Activated CD4-positive, alpha-beta memory T cell treated with anti-CD3 and anti-CD28 coated beads, Interleukin-2, amount 10 ng/mL, durations not matched to agents 7 days and 5 days (primary cell): ENCODE results near the gene EPB41L4B. TPM values are rescaled to one million over a fixed set of nuclear protein-coding genes. Genes with fewer than 3 reads are reported as not detected.
A peak's percentile ranks its signal among the peaks of the same experiment; 100 is the strongest.

ENCODE experiments used
- CTCF ChIA-PET: fragments of 350-600 bp; sonication (Branson Sonifier 250); formaldehyde crosslinking; loops from one replicate; lab custom pipeline; 2021; ENCODE audit warnings: antibody characterized with exemption, inconsistent platforms; lab: Charles Lee
- POLR2A ChIA-PET: fragments of 350-600 bp; sonication (Branson Sonifier 250); formaldehyde crosslinking; loops from one replicate; lab custom pipeline; 2021; ENCODE audit warnings: antibody characterized with exemption; lab: Charles Lee
- DNase-seq: peaks from one replicate; pipeline ENCODE4 v3.0.0-alpha.2; 2020
- H3K27ac Mint-ChIP-seq: one replicate; pipeline ENCODE4 v1.8.0; 2021; ENCODE audit warnings: mild to moderate bottlenecking, mixed read lengths
- H3K27me3 Mint-ChIP-seq: one replicate; pipeline ENCODE4 v1.8.0; 2021; ENCODE audit warnings: mixed read lengths
- H3K36me3 Mint-ChIP-seq: one replicate; pipeline ENCODE4 v1.8.0; 2021; ENCODE audit warnings: low read depth, mixed read lengths
- H3K4me1 Mint-ChIP-seq: one replicate; pipeline ENCODE4 v1.8.0; 2021; ENCODE audit warnings: mixed read lengths
- H3K4me3 Mint-ChIP-seq: one replicate; pipeline ENCODE4 v1.8.0; 2021; ENCODE audit warnings: mild to moderate bottlenecking, mixed read lengths
- H3K9me3 Mint-ChIP-seq: one replicate; pipeline ENCODE4 v1.8.0; 2021; ENCODE audit warnings: mixed read lengths
- total RNA-seq, 2 experiments: library from RNA; stranded (reverse); gene quantifications; one replicate each; pipeline ENCODE4 v1.2.3, GENCODE V29; 2021

Gene EPB41L4B
- total RNA-seq, 2 experiments from 2014 or later: 0.08 to 0.18 TPM

DNA sequence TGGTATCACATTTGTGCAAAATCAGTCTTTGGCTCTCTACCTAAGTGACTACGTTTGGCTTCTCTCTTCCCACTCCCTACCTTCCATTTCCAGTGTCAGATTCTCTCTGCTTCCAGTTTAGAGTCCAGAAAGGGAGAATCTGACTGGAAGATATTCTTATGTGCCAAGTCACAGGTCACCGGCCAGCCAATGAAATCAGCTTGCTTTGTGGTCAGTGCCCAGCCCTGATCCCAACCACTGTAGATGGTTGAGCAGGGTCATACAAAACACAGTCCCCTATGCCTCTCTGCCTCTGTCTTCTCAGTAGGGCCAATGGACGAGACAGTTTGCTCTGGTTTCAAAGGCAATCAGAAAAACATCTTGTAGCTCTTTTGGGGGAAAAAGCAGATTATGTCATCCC lies 15.6 kb upstream of the EPB41L4B start:
- H3K36me3 Mint-ChIP-seq: no peaks in the 10 kb centered on the region
- CTCF ChIA-PET: interaction anchor here (0.6 kb wide), 1 partner anchor 8 kb away, joined by 3 read pairs; no protein-coding TSS in a partner anchor
- no peaks in the 10 kb centered on the region for H3K4me1 Mint-ChIP-seq
- H3K27me3 Mint-ChIP-seq: peaks cover 15% of the 10 kb centered on the region
- H3K9me3 Mint-ChIP-seq: no peaks in the 10 kb centered on the region
- no peak overlapping the region for H3K4me3 Mint-ChIP-seq
- POLR2A ChIA-PET: no interaction called here
- H3K27ac Mint-ChIP-seq: no peak overlapping the region
- DNase-seq: no peak

DNA sequence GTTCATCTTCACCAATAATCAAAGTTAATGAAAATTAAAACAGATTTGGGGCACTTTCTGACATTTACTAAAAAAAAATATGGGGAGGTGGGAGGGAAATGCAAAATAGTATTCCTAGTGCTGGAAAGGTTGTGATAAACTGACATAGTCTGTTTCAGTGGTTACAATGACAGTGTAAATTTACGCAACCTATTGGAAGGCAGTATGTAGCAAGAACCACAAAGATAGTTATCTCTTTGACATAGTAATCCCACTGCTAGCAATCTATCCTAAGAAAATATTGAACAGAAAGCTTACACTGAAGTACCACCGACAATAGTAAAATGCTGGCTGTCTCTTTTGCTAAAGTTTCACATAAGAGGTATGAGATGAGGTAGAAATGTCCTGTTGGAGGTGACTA lies 15.1 kb upstream of the EPB41L4B start:
- Mint-ChIP-seq H3K36me3 (no peaks in the 10 kb centered on the region), H3K9me3 (no peaks in the 10 kb centered on the region), H3K27ac (no peak overlapping the region), H3K4me3 (no peak overlapping the region), H3K4me1 (no peaks in the 10 kb centered on the region), H3K27me3 (peaks cover 15% of the 10 kb centered on the region)
- no peak for DNase-seq
- ChIA-PET POLR2A (no interaction called here), CTCF (no interaction called here)

DNA sequence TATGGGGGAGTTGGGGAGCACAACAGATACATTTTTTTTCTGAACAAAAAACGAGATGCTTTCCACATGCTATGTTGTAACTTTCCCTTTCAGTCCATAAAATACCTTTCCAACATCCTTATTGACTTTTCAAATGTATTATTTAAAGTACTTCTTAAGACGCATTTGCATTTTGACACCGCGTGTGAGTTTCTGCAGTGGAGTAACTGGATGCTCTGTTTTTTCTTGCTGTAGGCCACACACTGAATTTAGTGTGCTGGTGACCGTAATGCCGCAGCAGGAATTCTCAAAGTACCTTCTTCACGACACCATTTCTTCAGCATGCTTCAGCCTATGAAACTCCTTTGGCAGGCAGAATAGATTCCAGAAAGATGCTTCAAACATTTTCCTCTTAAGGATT lies 14.3 kb upstream of the EPB41L4B start:
- DNase-seq: no peak
- peaks cover 15% of the 10 kb centered on the region for H3K27me3 Mint-ChIP-seq
- no peak overlapping the region for H3K27ac Mint-ChIP-seq
- CTCF ChIA-PET: no interaction called here
- no peaks in the 10 kb centered on the region for H3K9me3 Mint-ChIP-seq
- POLR2A ChIA-PET: no interaction called here
- H3K36me3 Mint-ChIP-seq: no peaks in the 10 kb centered on the region
- H3K4me3 Mint-ChIP-seq: no peak overlapping the region
- no peaks in the 10 kb centered on the region for H3K4me1 Mint-ChIP-seq

DNA sequence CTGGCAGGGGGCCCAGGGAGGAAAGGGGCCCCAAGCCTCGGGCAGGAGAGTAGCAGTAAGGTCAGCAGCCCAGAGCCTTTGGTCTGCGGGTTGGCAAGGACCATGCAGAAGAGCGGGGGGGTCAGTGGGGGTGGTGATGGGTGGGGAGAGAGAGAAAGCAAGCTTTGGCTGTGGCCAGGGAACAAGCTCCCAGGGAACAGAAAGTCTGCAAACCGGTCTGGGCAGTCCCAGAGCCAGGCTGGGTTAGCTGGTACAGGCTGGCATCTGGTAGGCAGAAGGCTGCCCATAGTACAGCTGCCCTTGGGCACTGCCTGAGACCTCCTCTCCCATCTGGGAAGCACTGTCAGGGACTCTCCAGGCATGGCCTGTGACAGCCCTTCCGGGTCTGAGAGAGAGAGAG lies 10.5 kb upstream of the EPB41L4B start:
- Mint-ChIP-seq H3K36me3 (no peaks in the 10 kb centered on the region), H3K4me3 (no peak overlapping the region), H3K27ac (no peak overlapping the region), H3K4me1 (no peaks in the 10 kb centered on the region), H3K9me3 (no peaks in the 10 kb centered on the region), H3K27me3 (peaks cover 18% of the 10 kb centered on the region)
- POLR2A ChIA-PET: interaction anchor here (0.6 kb wide), 1 partner anchor 608 kb away, joined by 4 read pairs; no protein-coding TSS in a partner anchor
- CTCF ChIA-PET: no interaction called here
- no peak for DNase-seq

DNA sequence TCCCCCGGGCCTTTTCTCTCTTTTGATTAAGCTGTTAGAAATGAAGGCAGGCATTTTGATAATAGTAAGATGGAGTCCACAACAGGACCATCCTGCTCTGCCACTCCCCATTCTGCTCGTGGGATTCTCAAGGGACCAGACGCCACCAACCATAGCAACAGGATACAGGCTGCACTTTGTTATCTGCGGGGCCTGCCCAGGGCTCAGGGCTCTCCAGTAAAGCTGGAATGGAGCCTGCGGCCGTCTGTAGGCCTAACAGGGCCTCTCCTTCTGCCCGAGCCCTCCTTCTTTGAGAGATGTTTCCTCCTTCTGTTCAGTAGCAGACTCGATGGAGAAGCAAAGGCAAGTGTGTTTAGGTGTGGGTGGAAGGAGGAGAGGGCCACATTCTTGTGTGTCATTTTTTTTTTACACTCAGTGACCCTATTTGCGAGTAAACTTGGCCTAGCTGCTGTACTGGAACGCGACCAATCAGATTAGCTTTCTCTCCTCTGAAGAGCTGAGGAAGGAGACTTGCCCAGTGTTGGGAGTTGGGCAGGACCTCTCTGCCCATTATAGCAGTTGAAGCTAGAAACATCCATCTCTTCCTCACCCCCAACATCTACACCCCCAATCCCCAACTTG lies 8.9 kb upstream of the EPB41L4B start:
- H3K9me3 Mint-ChIP-seq: no peaks in the 10 kb centered on the region
- no peaks in the 10 kb centered on the region for H3K4me1 Mint-ChIP-seq
- H3K27ac Mint-ChIP-seq: no peak overlapping the region
- ChIA-PET CTCF (no interaction called here), POLR2A (no interaction called here)
- no peaks in the 10 kb centered on the region for H3K36me3 Mint-ChIP-seq
- DNase-seq: no peak
- H3K27me3 Mint-ChIP-seq: peaks cover 15% of the 10 kb centered on the region
- H3K4me3 Mint-ChIP-seq: no peak overlapping the region

DNA sequence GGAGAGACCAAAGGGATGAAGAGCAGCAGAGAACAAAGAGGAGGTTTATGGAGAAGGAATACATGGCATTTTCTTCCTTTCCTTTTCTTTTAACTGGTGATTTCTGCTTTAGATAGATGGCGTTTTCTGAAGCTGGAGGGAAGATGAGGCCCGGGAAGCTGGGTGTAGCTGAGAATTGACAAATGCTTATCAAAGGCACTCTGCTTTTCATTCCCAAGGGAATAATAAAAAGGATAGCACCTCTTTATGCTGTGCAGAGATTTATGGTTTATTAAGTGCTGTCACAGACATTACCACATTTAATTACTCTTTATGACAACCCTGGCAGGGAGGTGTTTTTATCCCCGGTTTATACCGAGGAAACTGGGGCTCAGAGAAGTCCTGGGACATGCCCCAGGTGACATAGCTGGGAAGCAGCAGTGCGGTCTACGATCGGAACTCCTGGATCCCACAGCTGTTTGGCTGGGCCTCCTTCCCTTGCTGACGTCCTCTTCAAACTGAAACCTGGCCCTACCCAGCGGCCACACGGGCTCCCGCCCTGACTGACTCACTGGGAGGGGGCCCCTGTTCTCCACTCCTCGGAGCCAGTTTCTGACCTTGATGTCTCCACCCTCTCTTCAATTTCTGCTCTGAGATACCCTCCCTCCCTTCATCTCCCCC lies 8.2 kb upstream of the EPB41L4B start:
- Mint-ChIP-seq H3K27me3 (peaks cover 17% of the 10 kb centered on the region), H3K4me1 (no peaks in the 10 kb centered on the region), H3K36me3 (no peaks in the 10 kb centered on the region), H3K27ac (no peak overlapping the region), H3K4me3 (no peak overlapping the region), H3K9me3 (no peaks in the 10 kb centered on the region)
- DNase-seq: no peak
- POLR2A ChIA-PET: no interaction called here
- CTCF ChIA-PET: interaction anchor here (0.7 kb wide), 1 partner anchor 190 kb away, joined by 3 read pairs; no protein-coding TSS in a partner anchor

DNA sequence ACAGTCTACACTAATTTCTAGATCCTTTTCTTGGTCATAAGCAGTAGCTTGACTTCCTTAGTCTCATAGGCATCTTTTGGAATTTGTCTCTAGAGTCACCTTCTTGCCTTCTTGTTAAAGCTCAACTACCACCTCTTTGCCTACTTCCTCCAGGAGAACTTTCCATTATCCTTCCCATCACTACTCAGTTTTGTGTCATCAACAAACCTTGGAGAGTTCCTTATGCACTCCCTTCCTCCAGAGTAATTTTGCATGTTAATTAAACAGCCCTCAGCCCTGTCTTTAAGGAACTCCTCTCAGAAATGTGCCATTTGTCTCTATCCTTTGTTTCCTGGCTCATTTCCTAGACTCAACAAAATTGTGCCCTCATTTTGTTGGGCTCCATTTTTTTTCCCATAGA lies 4.2 kb upstream of the EPB41L4B start:
- ChIA-PET CTCF (no interaction called here), POLR2A (no interaction called here)
- no peaks in the 10 kb centered on the region for H3K36me3 Mint-ChIP-seq
- H3K27me3 Mint-ChIP-seq: peaks cover 35% of the 10 kb centered on the region
- H3K9me3 Mint-ChIP-seq: no peaks in the 10 kb centered on the region
- DNase-seq: no peak
- no peak overlapping the region for H3K4me3 Mint-ChIP-seq
- H3K27ac Mint-ChIP-seq: no peak overlapping the region
- peaks cover 7% of the 10 kb centered on the region for H3K4me1 Mint-ChIP-seq

DNA sequence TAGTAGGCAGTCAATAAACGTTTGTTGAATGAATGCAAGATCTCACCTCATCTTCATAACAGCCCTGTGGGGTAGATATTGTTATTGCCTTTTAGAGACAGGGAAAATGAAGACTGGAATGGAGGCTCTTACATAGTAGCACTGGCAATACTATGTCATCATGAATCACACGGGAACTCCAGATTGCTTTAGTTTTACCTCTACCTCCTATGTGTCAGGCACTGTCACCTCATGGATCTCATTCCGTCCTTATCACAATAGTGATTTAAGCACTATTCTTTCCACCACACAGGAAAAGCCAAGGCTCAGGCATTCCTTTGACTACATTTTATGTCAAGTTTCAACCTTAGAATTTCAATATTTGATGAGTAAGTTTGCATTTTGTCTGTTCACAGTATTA lies 2.9 kb upstream of the EPB41L4B start:
- ChIA-PET POLR2A (no interaction called here), CTCF (no interaction called here)
- H3K36me3 Mint-ChIP-seq: no peaks in the 10 kb centered on the region
- H3K4me1 Mint-ChIP-seq: peaks cover 12% of the 10 kb centered on the region
- no peaks in the 10 kb centered on the region for H3K9me3 Mint-ChIP-seq
- H3K27ac Mint-ChIP-seq: no peak overlapping the region
- no peak overlapping the region for H3K4me3 Mint-ChIP-seq
- H3K27me3 Mint-ChIP-seq: peaks cover 44% of the 10 kb centered on the region
- no peak for DNase-seq

DNA sequence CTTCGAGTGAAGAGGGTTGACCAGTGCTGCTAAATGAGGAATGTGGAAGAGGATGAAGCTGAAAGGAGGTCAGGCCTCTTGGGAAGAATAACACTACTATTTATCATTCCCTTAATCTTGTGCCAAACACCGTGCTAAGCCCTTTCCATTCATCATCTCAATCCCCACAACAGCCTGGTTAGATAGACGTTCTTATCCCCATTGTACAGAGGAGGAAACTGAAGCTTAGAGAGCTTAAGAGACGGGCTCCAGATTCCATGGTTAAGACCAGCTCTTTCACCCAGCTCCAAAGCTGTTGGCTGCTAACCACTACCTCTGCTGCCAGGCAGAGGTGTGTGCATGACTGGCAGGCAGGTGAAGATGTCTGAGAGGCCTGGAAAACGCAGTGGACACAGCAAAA lies 868 bp upstream of the EPB41L4B start:
- DNase-seq: no peak
- Mint-ChIP-seq H3K27ac (no peak overlapping the region), H3K36me3 (no peaks in the 10 kb centered on the region), H3K27me3 (peaks cover 53% of the 10 kb centered on the region), H3K4me3 (no peak overlapping the region), H3K4me1 (peaks cover 12% of the 10 kb centered on the region), H3K9me3 (no peaks in the 10 kb centered on the region)
- CTCF ChIA-PET: no interaction called here
- POLR2A ChIA-PET: no interaction called here

DNA sequence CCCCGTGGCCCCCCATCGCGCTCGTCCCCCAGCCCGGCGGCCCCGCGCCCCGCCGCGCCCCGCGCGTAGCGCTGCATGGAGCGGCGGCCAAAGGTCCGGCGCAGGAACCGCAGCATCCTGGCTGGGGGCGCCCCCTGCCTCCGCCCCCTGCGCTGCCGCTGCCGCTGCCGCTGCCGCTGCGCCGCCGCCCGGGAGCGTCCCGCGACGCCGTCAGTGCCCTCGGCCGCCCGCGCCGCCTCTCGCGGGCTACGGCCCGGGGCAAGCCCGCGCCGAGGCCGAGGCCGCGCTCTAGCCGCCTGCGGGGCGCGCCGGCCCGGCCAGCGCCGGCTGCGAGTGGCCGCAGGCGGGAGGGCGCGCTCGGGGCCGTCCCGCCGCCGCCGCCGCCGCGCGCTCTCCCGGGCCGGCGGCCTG lies 523 bp downstream of the EPB41L4B start:
- ChIA-PET POLR2A (no interaction called here), CTCF (no interaction called here)
- Mint-ChIP-seq H3K9me3 (no peaks in the 10 kb centered on the region), H3K27me3 (peaks cover 65% of the 10 kb centered on the region), H3K27ac (no peak overlapping the region), H3K36me3 (no peaks in the 10 kb centered on the region), H3K4me3 (no peak overlapping the region), H3K4me1 (peaks cover 12% of the 10 kb centered on the region)
- DNase-seq: no peak

DNA sequence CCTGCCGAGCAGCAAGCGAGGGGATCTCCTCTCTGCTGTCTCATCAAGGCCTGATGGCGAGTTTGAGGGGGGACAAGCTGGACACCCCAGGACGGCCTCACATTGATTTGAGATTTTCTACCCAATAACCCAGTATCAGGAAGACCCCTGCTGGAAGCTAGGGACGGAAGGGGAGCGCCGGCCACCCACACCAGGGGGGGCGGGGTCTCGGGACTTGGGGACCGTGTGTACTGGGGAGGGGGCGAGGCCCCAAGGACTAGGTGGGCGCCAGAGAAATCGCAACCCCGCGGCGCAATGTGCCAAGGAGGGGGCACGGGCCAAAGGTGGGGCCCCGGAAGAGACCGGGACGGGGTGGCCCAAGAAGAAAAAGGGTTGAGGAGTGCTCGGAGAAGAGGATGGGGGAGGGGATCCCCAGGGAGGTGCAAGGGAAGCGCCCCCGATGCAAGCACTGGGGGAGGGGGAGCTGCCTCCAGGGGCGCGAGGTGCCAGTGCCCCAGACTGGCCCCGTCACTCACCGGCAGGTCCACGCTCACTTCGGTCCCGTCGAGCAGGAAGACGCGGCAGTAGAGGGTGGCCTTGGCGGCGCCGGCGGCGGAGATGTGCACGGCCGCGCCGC lies 1.1 kb downstream of the EPB41L4B start:
- H3K4me3 Mint-ChIP-seq: peak overlapping the region; percentile 59
- no peak for DNase-seq

DNA sequence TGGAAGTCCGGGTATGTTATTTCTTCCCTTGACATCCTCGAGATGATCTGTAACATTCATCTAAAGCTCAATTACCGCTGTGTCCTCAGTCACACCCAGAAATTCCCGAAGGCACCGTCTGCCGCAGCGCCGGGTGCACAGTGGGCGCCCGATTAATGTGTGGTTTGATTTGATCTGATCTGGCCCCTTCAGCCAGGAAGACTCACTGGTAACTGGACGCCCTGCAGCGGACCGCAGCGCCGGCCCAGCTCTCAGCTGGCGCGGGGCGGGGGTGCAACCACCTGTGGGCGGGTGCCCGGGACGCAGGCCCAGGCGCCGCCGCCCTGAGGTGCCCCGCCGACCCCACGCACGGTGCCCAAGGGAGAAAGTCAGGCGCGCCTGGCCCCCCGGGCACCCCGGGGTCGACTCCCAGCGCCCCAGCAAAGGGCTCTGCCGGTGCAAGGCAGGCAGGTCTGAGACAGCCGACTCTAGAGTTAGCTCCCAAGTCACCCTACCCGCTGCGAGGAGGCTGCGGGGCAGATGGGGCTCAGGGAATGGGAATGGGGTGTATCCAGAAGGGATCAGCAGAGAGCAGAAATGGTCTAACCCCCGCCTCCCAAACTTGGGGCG lies 1.7 kb downstream of the EPB41L4B start:
- ChIA-PET CTCF (interaction anchor here (1.5 to 1.8 kb wide), 2 partner anchors 8 to 74 kb away, joined by 3 to 4 read pairs; no protein-coding TSS in a partner anchor), POLR2A (interaction anchor here (0.5 to 0.6 kb wide), 2 partner anchors 24 to 395 kb away, joined by 3 to 4 read pairs; no protein-coding TSS in a partner anchor)
- peaks cover 12% of the 10 kb centered on the region for H3K4me1 Mint-ChIP-seq
- no peaks in the 10 kb centered on the region for H3K36me3 Mint-ChIP-seq
- peaks cover 64% of the 10 kb centered on the region for H3K27me3 Mint-ChIP-seq
- no peaks in the 10 kb centered on the region for H3K9me3 Mint-ChIP-seq
- DNase-seq: no peak
- H3K27ac Mint-ChIP-seq: no peak overlapping the region
- H3K4me3 Mint-ChIP-seq: peak overlapping the region; percentile 59

More for the DNA sequence above, 1.1 kb downstream of the EPB41L4B start:
- Mint-ChIP-seq H3K4me1 (peaks cover 12% of the 10 kb centered on the region), H3K27ac (no peak overlapping the region), H3K36me3 (no peaks in the 10 kb centered on the region), H3K27me3 (peaks cover 66% of the 10 kb centered on the region), H3K9me3 (no peaks in the 10 kb centered on the region)
- POLR2A ChIA-PET: no interaction called here
- CTCF ChIA-PET: interaction anchor here (1.5 to 1.8 kb wide), 2 partner anchors 8 to 74 kb away, joined by 3 to 4 read pairs; no protein-coding TSS in a partner anchor
